ENCODE data around the gene TRIM63.

DNA sequence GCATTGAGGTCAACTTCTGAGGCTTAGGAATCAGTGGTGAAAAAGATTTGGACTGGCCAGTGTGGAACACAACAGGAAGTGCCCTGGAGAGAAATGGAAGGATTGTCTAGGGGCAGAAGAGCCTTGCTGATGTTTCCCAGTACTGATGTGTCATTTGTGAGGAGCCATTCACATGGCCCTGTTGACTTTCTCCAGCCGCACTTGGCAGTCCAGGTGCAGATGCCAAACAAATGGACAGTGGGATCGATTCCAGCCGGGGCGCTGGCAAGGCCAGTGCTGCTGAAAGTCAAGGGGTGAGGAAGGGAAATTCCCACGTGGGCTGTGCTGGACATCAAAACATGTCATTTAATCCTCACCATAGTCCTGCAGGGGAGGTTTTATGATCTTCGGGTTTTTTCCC lies 4.9 kb upstream of the TRIM63 start:
- no peak for TF ChIP-seq GATA2 (IDR thresholded peaks at IDR 0.05; ENCODE audit: low read depth, low read length)
- no peak for TF ChIP-seq GATA3 (IDR thresholded peaks at IDR 0.05; ENCODE audit: low read depth, low read length)
